Sigmoid colon (tissue), 7 donors: ENCODE data around the gene PTPN1. TPM values are rescaled to one million over a fixed set of nuclear protein-coding genes. Genes with fewer than 3 reads are reported as not detected.

Experiments
- DNase-seq: peaks from one replicate; pipeline ENCODE4 v3.0.0-alpha.2; 2019
- H3K27ac ChIP-seq, 4 donors: fragments of 200-600 bp; sonication (generic); one replicate each; pipeline ENCODE4 v1.5.1; 2016 to 2019; ENCODE audit warnings: mild to moderate bottlenecking in 1 of 4
- H3K27me3 ChIP-seq, 3 donors: fragments of 200-600 bp; sonication (generic); one replicate each; pipeline ENCODE4 v1.5.1; 2019; ENCODE audit warnings: mild to moderate bottlenecking in 1 of 3
- H3K36me3 ChIP-seq, 4 donors: fragments of 200-600 bp; sonication (generic); one replicate each; pipeline ENCODE4 v1.5.1; 2016 to 2019
- H3K4me1 ChIP-seq, 4 donors: fragments of 200-600 bp; sonication (generic); one replicate each; pipeline ENCODE4 v1.5.1; 2017 to 2019
- H3K4me3 ChIP-seq, 4 donors: fragments of 200-600 bp; sonication (generic); one replicate each; pipeline ENCODE4 v1.5.1; 2017 to 2019; ENCODE audit warnings: mild to moderate bottlenecking in 2 of 4, moderate library complexity in 1 of 4
- H3K9me3 ChIP-seq, 4 donors: fragments of 200-600 bp in 3 of 4; sonication (generic) in 3 of 4; one replicate each; pipeline versions ENCODE4 v1.5.1 to v1.6.1; 2013 to 2019
- EP300 ChIP-seq, 4 donors: sonication (generic); formaldehyde crosslinking; IDR thresholded peaks; one replicate each; pipeline ENCODE4 v1.6.1; 2017; ENCODE audit warnings: antibody characterized with exemption in 4 of 4
- POLR2A ChIP-seq, 2 donors: fragments of 450-650 bp; IDR thresholded peaks; one replicate each; pipeline ENCODE4 v1.6.1; 2016; ENCODE audit warnings: antibody characterized with exemption in 2 of 2, mild to moderate bottlenecking in 2 of 2, moderate library complexity in 2 of 2
- POLR2AphosphoS5 ChIP-seq, 4 donors: sonication (generic); formaldehyde crosslinking; IDR thresholded peaks; one replicate each; pipeline ENCODE4 v1.6.1; 2017; ENCODE audit warnings: antibody characterized with exemption in 4 of 4
- WGBS, 2 donors: extraction: QIAGEN DNeasy Blood & Tissue Kit; methylation state at CpG; one replicate each; pipeline ENCODE4 v1.1.7; 2013; 5-methylcytosine and 5-hydroxymethylcytosine counted together
- intact Hi-C: fragments of 100-400 bp; cut with DNase I; formaldehyde crosslinking; loops from one replicate; pipeline ENCODE4 v1.15.1; 2023
- polyA plus RNA-seq, 3 donors: library from polyadenylated mRNA; stranded (reverse); fragments of 200-250 nt; gene quantifications; one replicate each; pipeline ENCODE4 v1.2.3, GENCODE V29; 2013
- total RNA-seq, 4 donors: library from RNA; depleted of rRNA; stranded (reverse); fragments of >200 nt; gene quantifications; one replicate each; pipeline ENCODE4 v1.1.0, GENCODE V29; 2016
- TF ChIP-seq, protein P1 (sequence below), 4 experiments: fragments of 450-650 bp in 3 of 4; fragments of 200-600 bp in 1 of 4; IDR thresholded peaks; one replicate each; pipeline ENCODE4 v1.5.1; 2016 to 2019; ENCODE audit warnings: antibody characterized with exemption in 4 of 4, mild to moderate bottlenecking in 3 of 4, moderate library complexity in 2 of 4
- donor health status: healthy with polysubstance abuse.
- donor health status: Bipolar disorder and iron deficiency.
- donor health status: healthy.

PTPN1 gene
- total and polyA plus RNA-seq, 7 donors, result 14.4 to 41.5 (median 23.6) TPM

DNA sequence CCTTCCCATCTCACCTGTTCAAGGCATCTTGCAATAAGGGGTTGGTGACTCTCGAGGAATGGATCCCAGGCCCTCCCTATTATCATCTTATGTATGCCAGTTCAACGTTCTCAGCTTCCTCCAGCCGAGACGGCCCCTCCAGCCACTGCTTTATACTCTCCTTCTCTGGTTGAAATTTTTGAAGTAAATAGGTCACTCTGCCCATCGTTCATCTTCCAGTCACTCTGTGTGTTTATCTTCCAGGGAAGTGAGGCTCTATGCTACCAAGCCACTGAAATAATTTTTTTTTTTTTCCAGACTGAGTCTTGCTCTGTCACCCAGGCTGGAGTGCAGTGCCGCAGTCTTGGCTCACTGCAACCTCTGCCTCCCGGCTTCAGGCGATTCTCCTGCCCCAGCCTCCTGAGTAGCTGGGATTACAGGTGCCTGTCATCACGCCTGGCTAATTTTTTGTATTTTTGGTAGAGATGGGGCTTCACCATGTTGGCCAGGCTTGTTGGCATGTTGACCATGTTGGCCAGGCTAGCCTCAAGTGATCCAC is 17.0 kb downstream of the PTPN1 start:
- TF ChIP-seq, protein P1, sequence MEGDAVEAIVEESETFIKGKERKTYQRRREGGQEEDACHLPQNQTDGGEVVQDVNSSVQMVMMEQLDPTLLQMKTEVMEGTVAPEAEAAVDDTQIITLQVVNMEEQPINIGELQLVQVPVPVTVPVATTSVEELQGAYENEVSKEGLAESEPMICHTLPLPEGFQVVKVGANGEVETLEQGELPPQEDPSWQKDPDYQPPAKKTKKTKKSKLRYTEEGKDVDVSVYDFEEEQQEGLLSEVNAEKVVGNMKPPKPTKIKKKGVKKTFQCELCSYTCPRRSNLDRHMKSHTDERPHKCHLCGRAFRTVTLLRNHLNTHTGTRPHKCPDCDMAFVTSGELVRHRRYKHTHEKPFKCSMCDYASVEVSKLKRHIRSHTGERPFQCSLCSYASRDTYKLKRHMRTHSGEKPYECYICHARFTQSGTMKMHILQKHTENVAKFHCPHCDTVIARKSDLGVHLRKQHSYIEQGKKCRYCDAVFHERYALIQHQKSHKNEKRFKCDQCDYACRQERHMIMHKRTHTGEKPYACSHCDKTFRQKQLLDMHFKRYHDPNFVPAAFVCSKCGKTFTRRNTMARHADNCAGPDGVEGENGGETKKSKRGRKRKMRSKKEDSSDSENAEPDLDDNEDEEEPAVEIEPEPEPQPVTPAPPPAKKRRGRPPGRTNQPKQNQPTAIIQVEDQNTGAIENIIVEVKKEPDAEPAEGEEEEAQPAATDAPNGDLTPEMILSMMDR (IDR thresholded peaks at IDR 0.05), result no peak
- TF ChIP-seq POLR2AphosphoS5 (IDR thresholded peaks at IDR 0.05), result no peak
- no peak for TF ChIP-seq EP300 (IDR thresholded peaks at IDR 0.05)
- peak overlapping the region; percentile 33 to 63 (median 52) for H3K27ac ChIP-seq
- WGBS, 2 donors, result 80% methylated on average over 9 of the region's 9 CpGs
- H3K9me3 ChIP-seq, result no peaks in the 10 kb centered on the region
- intact Hi-C loops, result no loop called here
- H3K4me1 ChIP-seq, result peaks cover 0 to 53% (median 45%) of the 10 kb centered on the region in 4 donors
- H3K36me3 ChIP-seq, result no peaks in the 10 kb centered on the region
- no peak overlapping the region for H3K4me3 ChIP-seq
- no peaks in the 10 kb centered on the region for H3K27me3 ChIP-seq
- no peak for DNase-seq

GRCh38 chr20:50528129-50528528 is 17.9 kb downstream of the PTPN1 start:
- H3K4me1 ChIP-seq, result peaks cover 0 to 57% (median 48%) of the 10 kb centered on the region in 4 donors
- DNase-seq, result no peak
- H3K36me3 ChIP-seq, result no peaks in the 10 kb centered on the region
- peak overlapping the region in 2 of 4 donors; percentile 53 to 63 for H3K27ac ChIP-seq
- no peak for TF ChIP-seq EP300 (IDR thresholded peaks at IDR 0.05)
- TF ChIP-seq POLR2A (IDR thresholded peaks at IDR 0.05), result no peak
- TF ChIP-seq POLR2AphosphoS5 (IDR thresholded peaks at IDR 0.05), result no peak
- TF ChIP-seq, protein P1 (IDR thresholded peaks at IDR 0.05), result no peak
- 32 to 75% methylated on average over 6 of the region's 6 CpGs for WGBS, 2 donors
- H3K4me3 ChIP-seq, result no peak overlapping the region
- intact Hi-C loops, result no loop called here
- H3K27me3 ChIP-seq, result no peaks in the 10 kb centered on the region
- H3K9me3 ChIP-seq, result no peaks in the 10 kb centered on the region

DNA sequence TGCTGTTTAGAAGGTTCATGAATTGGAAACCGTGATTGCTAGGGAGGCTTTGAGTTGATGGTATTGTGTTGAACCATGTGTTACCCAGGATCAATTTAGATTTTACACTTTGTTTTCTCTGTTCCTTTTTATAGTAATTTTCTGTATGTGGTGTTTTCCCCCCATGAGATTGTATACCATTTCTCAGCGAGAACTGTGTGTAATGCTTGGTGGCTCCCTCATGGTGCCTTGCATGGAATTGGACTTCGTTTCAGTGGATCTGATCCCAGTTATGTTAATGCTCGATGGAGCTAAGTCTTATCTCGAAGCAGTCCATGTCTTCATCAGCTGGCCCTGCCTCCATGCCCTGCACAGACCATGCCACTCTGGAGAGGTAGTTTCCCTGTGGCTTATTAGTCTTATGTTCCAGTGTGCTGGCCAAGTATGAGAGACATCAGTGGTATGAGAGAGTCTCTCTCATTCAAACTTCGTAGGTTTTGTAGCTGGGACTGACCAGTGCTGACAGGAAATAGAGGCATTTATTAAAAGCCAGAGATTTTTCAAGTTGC is 18.7 kb downstream of the PTPN1 start:
- WGBS, 2 donors, result 68 to 86% methylated on average over 6 of the region's 6 CpGs
- TF ChIP-seq, protein P1 (IDR thresholded peaks at IDR 0.05), result no peak
- TF ChIP-seq POLR2A (IDR thresholded peaks at IDR 0.05) (no peak), EP300 (IDR thresholded peaks at IDR 0.05) (no peak), POLR2AphosphoS5 (IDR thresholded peaks at IDR 0.05) (no peak)
- peaks cover 0 to 63% (median 51%) of the 10 kb centered on the region in 4 donors for H3K4me1 ChIP-seq
- H3K4me3 ChIP-seq, result no peak overlapping the region
- H3K27me3 ChIP-seq, result no peaks in the 10 kb centered on the region
- H3K36me3 ChIP-seq, result no peaks in the 10 kb centered on the region
- H3K9me3 ChIP-seq, result no peaks in the 10 kb centered on the region
- DNase-seq, result no peak
- intact Hi-C loops, result no loop called here
- peak overlapping the region in 3 of 4 donors; percentile 6 to 63 (median 16) for H3K27ac ChIP-seq

GRCh38 chr20:50532221-50532620 is 22.0 kb downstream of the PTPN1 start:
- H3K4me3 ChIP-seq, result no peak overlapping the region
- no peak overlapping the region for H3K27ac ChIP-seq
- WGBS, 2 donors, result 87 to 93% methylated on average over 6 of the region's 6 CpGs
- no peak for DNase-seq
- H3K36me3 ChIP-seq, result no peaks in the 10 kb centered on the region
- H3K4me1 ChIP-seq, result peaks cover 0 to 81% (median 59%) of the 10 kb centered on the region in 4 donors
- no peaks in the 10 kb centered on the region for H3K27me3 ChIP-seq
- TF ChIP-seq EP300 (IDR thresholded peaks at IDR 0.05), result no peak
- TF ChIP-seq, protein P1 (IDR thresholded peaks at IDR 0.05), result no peak
- no peak for TF ChIP-seq POLR2AphosphoS5 (IDR thresholded peaks at IDR 0.05)
- TF ChIP-seq POLR2A (IDR thresholded peaks at IDR 0.05), result no peak
- no peaks in the 10 kb centered on the region for H3K9me3 ChIP-seq
- intact Hi-C loops, result no loop called here
